ENCODE measurements around the gene NELL1. TPM values are rescaled to one million over a fixed set of nuclear protein-coding genes. Genes with fewer than 3 reads are reported as not detected.

NELL1 gene
- total and polyA plus RNA-seq, 2 experiments from 2014 or later: 1.6 TPM; not detected in 1

DNA sequence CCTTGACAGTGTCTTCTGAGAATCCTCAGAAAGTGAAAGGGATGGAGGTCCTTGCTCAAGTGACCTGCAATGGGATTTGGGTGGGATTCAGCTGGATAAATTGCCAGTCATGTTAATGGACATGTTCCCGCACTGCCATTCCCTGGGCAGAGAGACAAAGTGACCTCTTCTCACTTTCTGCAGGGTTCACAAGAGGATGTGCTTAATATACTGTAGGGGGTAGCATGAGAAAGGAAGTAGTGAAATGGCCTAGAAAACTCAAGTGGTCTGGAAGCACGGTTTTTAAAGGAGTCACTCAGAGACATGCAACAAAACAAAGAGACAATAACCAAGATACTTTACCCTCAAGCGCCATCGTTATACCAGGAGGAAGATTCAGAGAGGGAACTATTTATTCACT, 70.2 kb downstream of the NELL1 start (continued):
- TF ChIP-seq, protein P1, sequence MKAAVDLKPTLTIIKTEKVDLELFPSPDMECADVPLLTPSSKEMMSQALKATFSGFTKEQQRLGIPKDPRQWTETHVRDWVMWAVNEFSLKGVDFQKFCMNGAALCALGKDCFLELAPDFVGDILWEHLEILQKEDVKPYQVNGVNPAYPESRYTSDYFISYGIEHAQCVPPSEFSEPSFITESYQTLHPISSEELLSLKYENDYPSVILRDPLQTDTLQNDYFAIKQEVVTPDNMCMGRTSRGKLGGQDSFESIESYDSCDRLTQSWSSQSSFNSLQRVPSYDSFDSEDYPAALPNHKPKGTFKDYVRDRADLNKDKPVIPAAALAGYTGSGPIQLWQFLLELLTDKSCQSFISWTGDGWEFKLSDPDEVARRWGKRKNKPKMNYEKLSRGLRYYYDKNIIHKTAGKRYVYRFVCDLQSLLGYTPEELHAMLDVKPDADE (IDR thresholded peaks at IDR 0.05): no peak

DNA sequence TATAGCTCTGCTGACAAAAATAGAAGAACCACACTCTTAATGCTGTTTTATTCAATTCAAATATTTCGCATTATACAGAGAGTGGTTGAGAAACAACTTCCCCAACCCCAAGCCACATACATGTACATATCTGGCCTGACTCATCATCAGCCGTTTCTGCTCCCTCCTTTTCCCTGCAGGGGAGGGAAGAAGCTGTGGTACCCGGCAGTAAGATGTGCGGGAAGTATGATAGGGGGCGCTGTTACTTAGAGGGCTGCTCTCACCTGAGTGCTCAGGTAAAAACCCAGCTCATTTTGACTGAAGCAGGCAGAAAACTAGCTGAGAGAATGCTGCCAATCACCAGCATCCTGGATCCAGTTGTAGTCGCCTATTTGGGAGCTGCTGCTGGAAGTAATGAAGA, 85.5 kb downstream of the NELL1 start:
- Histone ChIP-seq H3K4me2 (no peak overlapping the region), H3K4me1 (ENCODE audit: insufficient read depth) (no peaks in the 10 kb centered on the region), H2AFZ (no peak overlapping the region), H3K27ac (ENCODE audit: low read depth) (no peak overlapping the region), H3F3A (replicated peaks; ENCODE audit: low read depth) (no peaks in the 10 kb centered on the region), H3K79me2 (replicated peaks; ENCODE audit: insufficient read depth) (no peaks in the 10 kb centered on the region), H3K36me3 (ENCODE audit: insufficient read depth) (no peaks in the 10 kb centered on the region), H3K4me3 (no peak overlapping the region), H3K27me3 (ENCODE audit: insufficient read depth) (no peaks in the 10 kb centered on the region), H3K9me2 (ENCODE audit: insufficient read depth) (peaks cover 7% of the 10 kb centered on the region), H4K20me1 (replicated peaks; ENCODE audit: insufficient read depth) (no peaks in the 10 kb centered on the region)
- ATAC-seq: peak; percentile 97
- Mint-ChIP-seq H3K27me3 (ENCODE audit: insufficient read depth, low read depth, poor library complexity) (no peaks in the 10 kb centered on the region), H3K4me1 (no peaks in the 10 kb centered on the region), H3K27ac (no peak overlapping the region), H3K36me3 (ENCODE audit: low read depth) (no peaks in the 10 kb centered on the region), H3K9me3 (no peaks in the 10 kb centered on the region), H3K4me3 (no peak overlapping the region)
- TF ChIP-seq, protein P2, sequence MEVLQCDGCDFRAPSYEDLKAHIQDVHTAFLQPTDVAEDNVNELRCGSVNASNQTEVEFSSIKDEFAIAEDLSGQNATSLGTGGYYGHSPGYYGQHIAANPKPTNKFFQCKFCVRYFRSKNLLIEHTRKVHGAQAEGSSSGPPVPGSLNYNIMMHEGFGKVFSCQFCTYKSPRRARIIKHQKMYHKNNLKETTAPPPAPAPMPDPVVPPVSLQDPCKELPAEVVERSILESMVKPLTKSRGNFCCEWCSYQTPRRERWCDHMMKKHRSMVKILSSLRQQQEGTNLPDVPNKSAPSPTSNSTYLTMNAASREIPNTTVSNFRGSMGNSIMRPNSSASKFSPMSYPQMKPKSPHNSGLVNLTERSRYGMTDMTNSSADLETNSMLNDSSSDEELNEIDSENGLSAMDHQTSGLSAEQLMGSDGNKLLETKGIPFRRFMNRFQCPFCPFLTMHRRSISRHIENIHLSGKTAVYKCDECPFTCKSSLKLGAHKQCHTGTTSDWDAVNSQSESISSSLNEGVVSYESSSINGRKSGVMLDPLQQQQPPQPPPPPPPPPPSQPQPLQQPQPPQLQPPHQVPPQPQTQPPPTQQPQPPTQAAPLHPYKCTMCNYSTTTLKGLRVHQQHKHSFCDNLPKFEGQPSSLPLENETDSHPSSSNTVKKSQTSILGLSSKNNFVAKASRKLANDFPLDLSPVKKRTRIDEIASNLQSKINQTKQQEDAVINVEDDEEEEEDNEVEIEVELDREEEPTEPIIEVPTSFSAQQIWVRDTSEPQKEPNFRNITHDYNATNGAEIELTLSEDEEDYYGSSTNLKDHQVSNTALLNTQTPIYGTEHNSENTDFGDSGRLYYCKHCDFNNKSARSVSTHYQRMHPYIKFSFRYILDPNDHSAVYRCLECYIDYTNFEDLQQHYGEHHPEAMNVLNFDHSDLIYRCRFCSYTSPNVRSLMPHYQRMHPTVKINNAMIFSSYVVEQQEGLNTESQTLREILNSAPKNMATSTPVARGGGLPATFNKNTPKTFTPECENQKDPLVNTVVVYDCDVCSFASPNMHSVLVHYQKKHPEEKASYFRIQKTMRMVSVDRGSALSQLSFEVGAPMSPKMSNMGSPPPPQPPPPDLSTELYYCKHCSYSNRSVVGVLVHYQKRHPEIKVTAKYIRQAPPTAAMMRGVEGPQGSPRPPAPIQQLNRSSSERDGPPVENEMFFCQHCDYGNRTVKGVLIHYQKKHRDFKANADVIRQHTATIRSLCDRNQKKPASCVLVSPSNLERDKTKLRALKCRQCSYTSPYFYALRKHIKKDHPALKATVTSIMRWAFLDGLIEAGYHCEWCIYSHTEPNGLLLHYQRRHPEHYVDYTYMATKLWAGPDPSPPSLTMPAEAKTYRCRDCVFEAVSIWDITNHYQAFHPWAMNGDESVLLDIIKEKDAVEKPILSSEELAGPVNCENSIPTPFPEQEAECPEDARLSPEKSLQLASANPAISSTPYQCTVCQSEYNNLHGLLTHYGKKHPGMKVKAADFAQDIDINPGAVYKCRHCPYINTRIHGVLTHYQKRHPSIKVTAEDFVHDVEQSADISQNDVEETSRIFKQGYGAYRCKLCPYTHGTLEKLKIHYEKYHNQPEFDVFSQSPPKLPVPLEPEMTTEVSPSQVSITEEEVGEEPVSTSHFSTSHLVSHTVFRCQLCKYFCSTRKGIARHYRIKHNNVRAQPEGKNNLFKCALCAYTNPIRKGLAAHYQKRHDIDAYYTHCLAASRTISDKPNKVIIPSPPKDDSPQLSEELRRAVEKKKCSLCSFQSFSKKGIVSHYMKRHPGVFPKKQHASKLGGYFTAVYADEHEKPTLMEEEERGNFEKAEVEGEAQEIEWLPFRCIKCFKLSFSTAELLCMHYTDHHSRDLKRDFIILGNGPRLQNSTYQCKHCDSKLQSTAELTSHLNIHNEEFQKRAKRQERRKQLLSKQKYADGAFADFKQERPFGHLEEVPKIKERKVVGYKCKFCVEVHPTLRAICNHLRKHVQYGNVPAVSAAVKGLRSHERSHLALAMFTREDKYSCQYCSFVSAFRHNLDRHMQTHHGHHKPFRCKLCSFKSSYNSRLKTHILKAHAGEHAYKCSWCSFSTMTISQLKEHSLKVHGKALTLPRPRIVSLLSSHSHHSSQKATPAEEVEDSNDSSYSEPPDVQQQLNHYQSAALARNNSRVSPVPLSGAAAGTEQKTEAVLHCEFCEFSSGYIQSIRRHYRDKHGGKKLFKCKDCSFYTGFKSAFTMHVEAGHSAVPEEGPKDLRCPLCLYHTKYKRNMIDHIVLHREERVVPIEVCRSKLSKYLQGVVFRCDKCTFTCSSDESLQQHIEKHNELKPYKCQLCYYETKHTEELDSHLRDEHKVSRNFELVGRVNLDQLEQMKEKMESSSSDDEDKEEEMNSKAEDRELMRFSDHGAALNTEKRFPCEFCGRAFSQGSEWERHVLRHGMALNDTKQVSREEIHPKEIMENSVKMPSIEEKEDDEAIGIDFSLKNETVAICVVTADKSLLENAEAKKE (CRISPR knock-in tag; IDR thresholded peaks at IDR 0.05): no peak
- TF ChIP-seq JUNB (IDR thresholded peaks at IDR 0.05; ENCODE audit: unreplicated experiment): no peak
- TF ChIP-seq, protein P3, sequence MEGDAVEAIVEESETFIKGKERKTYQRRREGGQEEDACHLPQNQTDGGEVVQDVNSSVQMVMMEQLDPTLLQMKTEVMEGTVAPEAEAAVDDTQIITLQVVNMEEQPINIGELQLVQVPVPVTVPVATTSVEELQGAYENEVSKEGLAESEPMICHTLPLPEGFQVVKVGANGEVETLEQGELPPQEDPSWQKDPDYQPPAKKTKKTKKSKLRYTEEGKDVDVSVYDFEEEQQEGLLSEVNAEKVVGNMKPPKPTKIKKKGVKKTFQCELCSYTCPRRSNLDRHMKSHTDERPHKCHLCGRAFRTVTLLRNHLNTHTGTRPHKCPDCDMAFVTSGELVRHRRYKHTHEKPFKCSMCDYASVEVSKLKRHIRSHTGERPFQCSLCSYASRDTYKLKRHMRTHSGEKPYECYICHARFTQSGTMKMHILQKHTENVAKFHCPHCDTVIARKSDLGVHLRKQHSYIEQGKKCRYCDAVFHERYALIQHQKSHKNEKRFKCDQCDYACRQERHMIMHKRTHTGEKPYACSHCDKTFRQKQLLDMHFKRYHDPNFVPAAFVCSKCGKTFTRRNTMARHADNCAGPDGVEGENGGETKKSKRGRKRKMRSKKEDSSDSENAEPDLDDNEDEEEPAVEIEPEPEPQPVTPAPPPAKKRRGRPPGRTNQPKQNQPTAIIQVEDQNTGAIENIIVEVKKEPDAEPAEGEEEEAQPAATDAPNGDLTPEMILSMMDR (conservative IDR thresholded peaks at IDR 0.05; ENCODE audit: low read depth in 2 of 2): peak; percentile 78 to 90
- DNase-seq (ENCODE audit: low spot score): peak; percentile 89

Data from GM23338 (cell line).